GM12874 (cell line): ENCODE results near the gene DCAF5.

Experiments
- CTCF ChIP-seq: IDR thresholded peaks from 2 replicates; pipeline ENCODE4 v1.5.1; 2011; ENCODE audit warnings: low read depth, mild to moderate bottlenecking, control low read depth, low read length, moderate library complexity; ENCODE audit not compliant: insufficient read depth

The DCAF5 gene

GRCh38 chr14:69106451-69106850, 46.5 kb downstream of the DCAF5 start:
- no peak for TF ChIP-seq CTCF

- TF ChIP-seq CTCF, result no peak
These were observed 47.6 kb downstream of the DCAF5 start for GRCh38 chr14:69105326-69105725.

- TF ChIP-seq CTCF, result peak; percentile 28; the same call in 1 of the 2 replicates
These were observed 51.5 kb downstream of the DCAF5 start for GRCh38 chr14:69101331-69101826.

- TF ChIP-seq CTCF, result no peak
These were observed 54.9 kb downstream of the DCAF5 start for GRCh38 chr14:69097974-69098373.

GRCh38 chr14:69096781-69097475, 56.0 kb downstream of the DCAF5 start:
- TF ChIP-seq CTCF, result no peak

- no peak for TF ChIP-seq CTCF
These were observed 56.7 kb downstream of the DCAF5 start for GRCh38 chr14:69096246-69096645.

- no peak for TF ChIP-seq CTCF
These were observed 58.4 kb downstream of the DCAF5 start for GRCh38 chr14:69094481-69094880.
